Gastrocnemius medialis (tissue), 4 donors: ENCODE data around the gene TBX18. TPM values are rescaled to one million over a fixed set of nuclear protein-coding genes. Genes with fewer than 3 reads are reported as not detected.

Experiments used
- ATAC-seq, 2 donors: fragments of 150-250 bp; one replicate each; pipeline ENCODE4 v1.9.1; 2016
- DNase-seq, 2 donors: peaks; one replicate each; pipeline ENCODE4 v3.0.0-alpha.2; 2019
- H3K27ac ChIP-seq, 4 donors: fragments of 200-600 bp; sonication (generic); 1 replicate in 1 of 4; 2 replicates in 3 of 4; pipeline ENCODE4 v1.5.1; 2016 to 2018; ENCODE audit warnings: mild to moderate bottlenecking in 2 of 4, moderate library complexity in 1 of 4
- H3K27me3 ChIP-seq, 3 donors: fragments of 200-600 bp; sonication (generic) in 2 of 3; 1 replicate in 1 of 3; 2 replicates in 2 of 3; pipeline versions ENCODE4 v1.5.1 to v1.6.0; 2016 to 2019; ENCODE audit warnings: mild to moderate bottlenecking in 1 of 3, moderate library complexity in 1 of 3
- H3K36me3 ChIP-seq, 2 donors: fragments of 200-600 bp; sonication (generic) in 1 of 2; one replicate each; pipeline ENCODE4 v1.5.1; 2017 to 2018
- H3K4me1 ChIP-seq, 2 donors: fragments of 200-600 bp; sonication (generic) in 1 of 2; one replicate each; pipeline ENCODE4 v1.5.1; 2016 to 2017; ENCODE audit warnings: mild to moderate bottlenecking in 2 of 2
- H3K4me3 ChIP-seq, 4 donors: fragments of 200-600 bp; sonication (generic) in 3 of 4; 1 replicate in 1 of 4; 2 replicates in 3 of 4; pipeline ENCODE4 v1.5.1; 2016 to 2019; ENCODE audit warnings: mild to moderate bottlenecking in 2 of 4
- H3K9me3 ChIP-seq, 3 donors: fragments of 200-600 bp; sonication (generic) in 2 of 3; 1 replicate in 1 of 3; 2 replicates in 2 of 3; pipeline ENCODE4 v1.5.1; 2016 to 2019
- POLR2A ChIP-seq, 2 donors: fragments of 450-650 bp; IDR thresholded peaks; one replicate each; pipeline ENCODE4 v1.6.1; 2017; ENCODE audit warnings: antibody characterized with exemption in 2 of 2, mild to moderate bottlenecking in 2 of 2, moderate library complexity in 2 of 2
- in situ Hi-C, 4 donors: fragments of 200-750 bp; cut with MboI; loops; one replicate each; pipeline versions ENCODE4 v1.15.0 to v1.8.0; 2017; ENCODE audit warnings: low sequenced_read_pairs in 4 of 4
- intact Hi-C: fragments of 100-400 bp; cut with DNase I; formaldehyde crosslinking; loops from one replicate; pipeline ENCODE4 v1.15.1; 2023; ENCODE audit warnings: low total_unique reads
- total RNA-seq, 4 donors: library from RNA; depleted of rRNA; stranded (reverse); fragments of >200 nt; gene quantifications; one replicate each; pipeline versions ENCODE4 v1.1.0 to v1.2.3, GENCODE V29; 2016
- TF ChIP-seq, protein P1 (sequence below), 5 experiments: fragments of 450-650 bp in 3 of 5; fragments of 200-600 bp in 2 of 5; sonication (generic) in 2 of 5; IDR thresholded peaks in 4 of 5; conservative IDR thresholded peaks in 1 of 5; 1 replicate in 4 of 5; 2 replicates in 1 of 5; pipeline ENCODE4 v1.5.1; 2016 to 2019; ENCODE audit warnings: antibody characterized with exemption in 5 of 5, mild to moderate bottlenecking in 3 of 5, moderate library complexity in 3 of 5

TBX18 gene
- total RNA-seq, 4 donors from 2014 or later = 1.0 to 1.7 (median 1.3) TPM

DNA sequence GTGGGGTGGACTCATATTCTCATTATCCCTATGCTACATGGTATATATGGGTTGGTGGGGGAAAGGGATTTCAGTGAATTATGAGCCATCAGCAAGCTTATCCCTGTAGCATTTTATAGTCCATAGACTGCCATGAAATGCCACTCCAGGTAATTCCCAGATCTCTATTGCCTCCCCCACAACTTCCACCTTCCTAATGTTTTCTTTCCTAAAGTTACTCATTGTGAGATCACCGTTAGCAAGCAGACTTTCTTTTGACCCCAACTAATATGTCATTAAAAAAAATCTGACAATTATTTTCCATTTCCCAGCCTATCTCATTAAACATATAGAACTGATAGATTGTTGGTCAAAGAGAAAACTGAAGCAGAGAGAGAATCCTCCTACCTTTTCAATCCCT lies 40.7 kb upstream of the TBX18 start:
- intact Hi-C loops = no loop called here
- H3K27me3 ChIP-seq = no peaks in the 10 kb centered on the region
- in situ Hi-C loops = no loop called here
- H3K9me3 ChIP-seq = no peaks in the 10 kb centered on the region
- TF ChIP-seq, protein P1, sequence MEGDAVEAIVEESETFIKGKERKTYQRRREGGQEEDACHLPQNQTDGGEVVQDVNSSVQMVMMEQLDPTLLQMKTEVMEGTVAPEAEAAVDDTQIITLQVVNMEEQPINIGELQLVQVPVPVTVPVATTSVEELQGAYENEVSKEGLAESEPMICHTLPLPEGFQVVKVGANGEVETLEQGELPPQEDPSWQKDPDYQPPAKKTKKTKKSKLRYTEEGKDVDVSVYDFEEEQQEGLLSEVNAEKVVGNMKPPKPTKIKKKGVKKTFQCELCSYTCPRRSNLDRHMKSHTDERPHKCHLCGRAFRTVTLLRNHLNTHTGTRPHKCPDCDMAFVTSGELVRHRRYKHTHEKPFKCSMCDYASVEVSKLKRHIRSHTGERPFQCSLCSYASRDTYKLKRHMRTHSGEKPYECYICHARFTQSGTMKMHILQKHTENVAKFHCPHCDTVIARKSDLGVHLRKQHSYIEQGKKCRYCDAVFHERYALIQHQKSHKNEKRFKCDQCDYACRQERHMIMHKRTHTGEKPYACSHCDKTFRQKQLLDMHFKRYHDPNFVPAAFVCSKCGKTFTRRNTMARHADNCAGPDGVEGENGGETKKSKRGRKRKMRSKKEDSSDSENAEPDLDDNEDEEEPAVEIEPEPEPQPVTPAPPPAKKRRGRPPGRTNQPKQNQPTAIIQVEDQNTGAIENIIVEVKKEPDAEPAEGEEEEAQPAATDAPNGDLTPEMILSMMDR (IDR thresholded peaks at IDR 0.05 in 4 of 5, conservative IDR thresholded peaks at IDR 0.05 in 1 of 5) = no peak
- no peak for TF ChIP-seq POLR2A (IDR thresholded peaks at IDR 0.05)
- no peak for ATAC-seq
- no peak overlapping the region for H3K4me3 ChIP-seq
- H3K27ac ChIP-seq = no peak overlapping the region
- no peak for DNase-seq
- H3K4me1 ChIP-seq = no peaks in the 10 kb centered on the region
- no peaks in the 10 kb centered on the region for H3K36me3 ChIP-seq

- Histone ChIP-seq H3K27me3 (no peaks in the 10 kb centered on the region), H3K27ac (no peak overlapping the region), H3K4me3 (no peak overlapping the region), H3K36me3 (no peaks in the 10 kb centered on the region), H3K4me1 (no peaks in the 10 kb centered on the region), H3K9me3 (no peaks in the 10 kb centered on the region)
- TF ChIP-seq, protein P1 (IDR thresholded peaks at IDR 0.05 in 4 of 5, conservative IDR thresholded peaks at IDR 0.05 in 1 of 5) = no peak
- no peak for TF ChIP-seq POLR2A (IDR thresholded peaks at IDR 0.05)
- intact Hi-C loops = no loop called here
- in situ Hi-C loops = no loop called here
- ATAC-seq (no peak), DNase-seq (no peak)
Measured at GRCh38 chr6:84804720-84805119, 40.3 kb upstream of the TBX18 start.

GRCh38 chr6:84801250-84801649 lies 36.9 kb upstream of the TBX18 start:
- H3K27ac ChIP-seq = no peak overlapping the region
- no peak for DNase-seq
- H3K4me1 ChIP-seq = no peaks in the 10 kb centered on the region
- no peaks in the 10 kb centered on the region for H3K27me3 ChIP-seq
- in situ Hi-C loops = no loop called here
- TF ChIP-seq, protein P1 (IDR thresholded peaks at IDR 0.05 in 4 of 5, conservative IDR thresholded peaks at IDR 0.05 in 1 of 5) = no peak
- no peak for TF ChIP-seq POLR2A (IDR thresholded peaks at IDR 0.05)
- no peaks in the 10 kb centered on the region for H3K9me3 ChIP-seq
- no peak overlapping the region for H3K4me3 ChIP-seq
- H3K36me3 ChIP-seq = no peaks in the 10 kb centered on the region
- intact Hi-C loops = no loop called here
- no peak for ATAC-seq

- H3K27me3 ChIP-seq = no peaks in the 10 kb centered on the region
- no peak overlapping the region for H3K4me3 ChIP-seq
- in situ Hi-C loops = no loop called here
- TF ChIP-seq, protein P1 (IDR thresholded peaks at IDR 0.05 in 4 of 5, conservative IDR thresholded peaks at IDR 0.05 in 1 of 5) = no peak
- TF ChIP-seq POLR2A (IDR thresholded peaks at IDR 0.05) = no peak
- DNase-seq (no peak), ATAC-seq (no peak)
- no peaks in the 10 kb centered on the region for H3K36me3 ChIP-seq
- intact Hi-C loops = no loop called here
- H3K9me3 ChIP-seq = no peaks in the 10 kb centered on the region
- H3K27ac ChIP-seq = no peak overlapping the region
- no peaks in the 10 kb centered on the region for H3K4me1 ChIP-seq
Measured at GRCh38 chr6:84798257-84798656, 33.9 kb upstream of the TBX18 start.

GRCh38 chr6:84796343-84796742 lies 31.9 kb upstream of the TBX18 start:
- Histone ChIP-seq H3K36me3 (no peaks in the 10 kb centered on the region), H3K27ac (no peak overlapping the region), H3K9me3 (no peaks in the 10 kb centered on the region), H3K27me3 (no peaks in the 10 kb centered on the region), H3K4me3 (no peak overlapping the region), H3K4me1 (no peaks in the 10 kb centered on the region)
- in situ Hi-C loops = no loop called here
- intact Hi-C loops = no loop called here
- no peak for DNase-seq
- TF ChIP-seq, protein P1 (IDR thresholded peaks at IDR 0.05 in 4 of 5, conservative IDR thresholded peaks at IDR 0.05 in 1 of 5) = no peak
- no peak for TF ChIP-seq POLR2A (IDR thresholded peaks at IDR 0.05)
- no peak for ATAC-seq
